ENCODE results near the gene KCNAB1. TPM values are rescaled to one million over a fixed set of nuclear protein-coding genes. Genes with fewer than 3 reads are reported as not detected.

KCNAB1 gene
- total RNA-seq, 1 donor from 2014 or later = 16.5 TPM

- no peak overlapping the region for H3K27ac Mint-ChIP-seq (ENCODE audit: unreplicated experiment)
These were observed 203.1 kb downstream of the KCNAB1 start for GRCh38 chr3:156323466-156323865.

GRCh38 chr3:156330415-156330814, 210.0 kb downstream of the KCNAB1 start:
- Mint-ChIP-seq H3K4me3 (ENCODE audit: unreplicated experiment) (no peak overlapping the region), H3K27ac (ENCODE audit: unreplicated experiment) (no peak overlapping the region), H3K9me3 (ENCODE audit: unreplicated experiment) (peaks cover 1% of the 10 kb centered on the region), H3K36me3 (ENCODE audit: unreplicated experiment) (peaks cover 6% of the 10 kb centered on the region), H3K27me3 (ENCODE audit: unreplicated experiment) (peaks cover 3% of the 10 kb centered on the region), H3K4me1 (ENCODE audit: low read depth, unreplicated experiment) (peaks cover 3% of the 10 kb centered on the region)
- TF ChIP-seq CTCF (IDR thresholded peaks at IDR 0.05; ENCODE audit: partially characterized antibody, unreplicated experiment) = no peak
- DNase-seq = no peak

More at GRCh38 chr3:156323466-156323865, 203.1 kb downstream of the KCNAB1 start:
- Mint-ChIP-seq H3K4me1 (ENCODE audit: low read depth, unreplicated experiment) (no peaks in the 10 kb centered on the region), H3K27me3 (ENCODE audit: unreplicated experiment) (peaks cover 2% of the 10 kb centered on the region), H3K4me3 (ENCODE audit: unreplicated experiment) (no peak overlapping the region), H3K9me3 (ENCODE audit: unreplicated experiment) (no peaks in the 10 kb centered on the region), H3K36me3 (ENCODE audit: unreplicated experiment) (peaks cover 6% of the 10 kb centered on the region)
- TF ChIP-seq CTCF (IDR thresholded peaks at IDR 0.05; ENCODE audit: partially characterized antibody, unreplicated experiment) = no peak
- no peak for DNase-seq

- Mint-ChIP-seq H3K36me3 (ENCODE audit: unreplicated experiment) (no peaks in the 10 kb centered on the region), H3K27ac (ENCODE audit: unreplicated experiment) (no peak overlapping the region), H3K4me1 (ENCODE audit: low read depth, unreplicated experiment) (peaks cover 3% of the 10 kb centered on the region), H3K27me3 (ENCODE audit: unreplicated experiment) (peaks cover 3% of the 10 kb centered on the region), H3K9me3 (ENCODE audit: unreplicated experiment) (peaks cover 1% of the 10 kb centered on the region), H3K4me3 (ENCODE audit: unreplicated experiment) (no peak overlapping the region)
- no peak for TF ChIP-seq CTCF (IDR thresholded peaks at IDR 0.05; ENCODE audit: partially characterized antibody, unreplicated experiment)
- no peak for DNase-seq
These were observed 211.9 kb downstream of the KCNAB1 start for GRCh38 chr3:156332304-156332703.

- Mint-ChIP-seq H3K4me1 (ENCODE audit: low read depth, unreplicated experiment) (peaks cover 3% of the 10 kb centered on the region), H3K27ac (ENCODE audit: unreplicated experiment) (no peak overlapping the region), H3K4me3 (ENCODE audit: unreplicated experiment) (no peak overlapping the region), H3K27me3 (ENCODE audit: unreplicated experiment) (no peaks in the 10 kb centered on the region), H3K9me3 (ENCODE audit: unreplicated experiment) (peaks cover 1% of the 10 kb centered on the region), H3K36me3 (ENCODE audit: unreplicated experiment) (no peaks in the 10 kb centered on the region)
- no peak for DNase-seq
- no peak for TF ChIP-seq CTCF (IDR thresholded peaks at IDR 0.05; ENCODE audit: partially characterized antibody, unreplicated experiment)
These were observed 214.6 kb downstream of the KCNAB1 start for GRCh38 chr3:156334841-156335545.

- no peak for DNase-seq
- Mint-ChIP-seq H3K4me1 (ENCODE audit: low read depth, unreplicated experiment) (peaks cover 8% of the 10 kb centered on the region), H3K27me3 (ENCODE audit: unreplicated experiment) (no peaks in the 10 kb centered on the region), H3K4me3 (ENCODE audit: unreplicated experiment) (no peak overlapping the region), H3K27ac (ENCODE audit: unreplicated experiment) (no peak overlapping the region), H3K36me3 (ENCODE audit: unreplicated experiment) (no peaks in the 10 kb centered on the region), H3K9me3 (ENCODE audit: unreplicated experiment) (no peaks in the 10 kb centered on the region)
- no peak for TF ChIP-seq CTCF (IDR thresholded peaks at IDR 0.05; ENCODE audit: partially characterized antibody, unreplicated experiment)
These were observed 219.1 kb downstream of the KCNAB1 start for GRCh38 chr3:156339491-156339890.
